Measurements from ENCODE around the gene ZNF366.

ZNF366 gene, protein sequence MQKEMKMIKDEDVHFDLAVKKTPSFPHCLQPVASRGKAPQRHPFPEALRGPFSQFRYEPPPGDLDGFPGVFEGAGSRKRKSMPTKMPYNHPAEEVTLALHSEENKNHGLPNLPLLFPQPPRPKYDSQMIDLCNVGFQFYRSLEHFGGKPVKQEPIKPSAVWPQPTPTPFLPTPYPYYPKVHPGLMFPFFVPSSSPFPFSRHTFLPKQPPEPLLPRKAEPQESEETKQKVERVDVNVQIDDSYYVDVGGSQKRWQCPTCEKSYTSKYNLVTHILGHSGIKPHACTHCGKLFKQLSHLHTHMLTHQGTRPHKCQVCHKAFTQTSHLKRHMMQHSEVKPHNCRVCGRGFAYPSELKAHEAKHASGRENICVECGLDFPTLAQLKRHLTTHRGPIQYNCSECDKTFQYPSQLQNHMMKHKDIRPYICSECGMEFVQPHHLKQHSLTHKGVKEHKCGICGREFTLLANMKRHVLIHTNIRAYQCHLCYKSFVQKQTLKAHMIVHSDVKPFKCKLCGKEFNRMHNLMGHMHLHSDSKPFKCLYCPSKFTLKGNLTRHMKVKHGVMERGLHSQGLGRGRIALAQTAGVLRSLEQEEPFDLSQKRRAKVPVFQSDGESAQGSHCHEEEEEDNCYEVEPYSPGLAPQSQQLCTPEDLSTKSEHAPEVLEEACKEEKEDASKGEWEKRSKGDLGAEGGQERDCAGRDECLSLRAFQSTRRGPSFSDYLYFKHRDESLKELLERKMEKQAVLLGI

DNA sequence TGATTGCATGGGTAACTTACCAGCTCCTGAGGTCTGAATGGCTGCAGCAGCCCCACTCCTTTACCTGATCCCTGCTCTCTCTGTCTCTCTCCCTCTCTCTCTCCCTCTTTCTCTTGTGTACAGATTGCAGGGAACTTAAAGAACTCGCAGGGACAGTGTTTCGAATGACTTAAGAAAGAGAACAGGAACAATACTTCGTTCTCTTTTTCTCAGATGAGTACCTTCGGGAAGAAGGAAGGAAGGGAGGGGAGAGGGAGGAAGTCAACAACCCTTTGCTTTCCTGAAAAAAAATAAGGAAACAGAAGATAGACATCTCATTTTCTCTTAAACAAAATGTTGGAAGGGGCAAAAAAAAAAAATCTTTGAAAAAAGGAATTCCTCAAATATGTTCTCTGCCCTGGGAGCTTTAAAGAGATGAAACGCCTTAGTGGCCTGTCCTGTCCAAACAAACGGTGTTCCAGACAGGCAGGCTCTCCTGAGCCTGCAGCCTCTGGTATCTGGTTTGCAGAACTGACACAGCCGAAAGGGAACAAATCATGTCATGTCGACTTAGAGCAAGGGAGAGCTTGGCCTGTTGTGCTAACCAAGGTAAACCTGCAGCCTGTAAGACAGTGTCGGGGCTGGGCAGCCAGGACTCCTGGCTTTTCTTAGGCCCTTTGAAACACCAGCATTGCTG lies at the start of gene ZNF366:
Gene ZNF366 (minus strand): TSS at position 180 of the 676 bp plus-strand sequence. CDS start 45,914 bp downstream, outside the sequence.
- DNase-seq (ENCODE audit: low read depth in 2 of 2), result no peak

DNA sequence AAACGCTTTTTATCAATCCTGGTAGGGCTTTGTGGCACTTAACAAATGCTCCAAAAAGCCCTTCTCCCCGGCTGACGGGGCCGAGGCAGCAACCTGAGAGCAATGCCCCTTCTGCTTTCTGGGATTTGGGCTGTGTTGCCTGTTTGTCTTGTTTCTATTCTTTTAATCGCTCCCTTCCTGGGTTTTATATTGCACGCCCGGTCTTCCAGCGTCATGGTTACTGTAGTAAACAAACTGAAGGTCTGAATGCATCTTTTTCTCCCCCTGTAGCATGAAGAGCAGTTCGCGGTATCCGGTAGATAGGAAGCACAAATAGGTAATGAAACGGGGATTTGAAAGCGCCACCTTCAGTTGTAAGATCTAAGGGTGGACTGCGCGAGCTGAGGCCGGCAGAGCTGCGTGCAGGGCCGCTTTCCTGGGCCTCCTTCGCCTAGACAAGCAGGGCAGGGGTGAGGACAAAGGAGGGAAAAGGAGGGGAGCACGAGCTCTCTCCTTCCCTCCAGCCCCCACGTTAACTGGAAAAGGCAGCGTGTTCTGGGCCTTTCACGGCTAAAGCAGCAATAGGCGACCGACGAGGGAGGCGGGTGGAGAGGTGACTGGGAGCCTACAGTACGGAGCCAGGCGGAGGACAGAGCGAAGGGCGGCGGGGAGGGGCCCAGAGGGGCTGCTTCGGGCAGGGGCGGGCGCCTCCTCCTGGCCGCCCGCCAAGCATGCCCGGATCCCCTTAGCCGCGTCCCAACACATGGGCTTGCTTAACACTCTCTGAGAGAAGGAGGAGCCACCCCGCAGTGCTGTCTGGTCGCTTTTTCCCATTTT lies 49.3 kb upstream of the ZNF366 start:
- DNase-seq (ENCODE audit: low read depth in 2 of 2), result no peak

DNA sequence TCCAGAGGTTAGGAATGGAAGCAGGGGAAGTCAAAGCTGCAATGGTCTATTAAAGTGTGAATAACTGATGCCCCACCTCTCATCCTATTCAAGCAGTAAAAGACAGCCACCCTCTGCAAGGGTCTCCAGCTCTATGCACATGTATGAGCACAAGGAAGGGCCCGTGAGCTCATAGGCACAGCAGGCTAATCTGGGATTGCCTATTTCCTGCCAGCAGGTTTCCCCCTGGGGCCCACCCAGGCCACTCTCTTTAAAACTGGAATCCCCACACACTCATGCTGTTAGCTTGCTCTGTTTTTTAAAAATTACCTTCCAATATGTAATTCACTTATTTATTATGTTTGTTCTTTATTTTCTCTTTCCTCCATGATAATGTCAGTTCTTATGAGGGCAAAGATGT lies 48.7 kb upstream of the ZNF366 start:
- no peak for DNase-seq (ENCODE audit: low read depth in 2 of 2)

DNA sequence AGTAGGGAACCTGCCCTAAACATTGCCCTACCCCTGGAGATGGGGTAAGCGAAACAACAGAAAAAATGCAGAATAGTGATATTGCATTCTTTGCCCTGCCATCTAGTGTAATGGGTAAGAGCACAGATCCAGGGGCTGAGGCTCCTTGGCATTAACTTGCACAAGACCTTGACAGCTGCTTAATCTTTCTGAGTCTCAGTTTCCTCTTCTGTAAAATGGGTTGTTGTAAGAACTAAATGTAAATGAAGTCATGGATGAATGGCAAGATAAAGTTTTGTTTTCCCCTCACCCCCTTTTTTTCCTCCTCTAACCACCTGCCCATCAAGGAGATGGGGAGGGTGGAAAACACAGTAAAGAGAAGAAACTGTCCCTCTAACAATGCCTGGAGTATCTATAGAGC lies 47.7 kb upstream of the ZNF366 start:
- no peak for DNase-seq (ENCODE audit: low read depth in 2 of 2)

DNA sequence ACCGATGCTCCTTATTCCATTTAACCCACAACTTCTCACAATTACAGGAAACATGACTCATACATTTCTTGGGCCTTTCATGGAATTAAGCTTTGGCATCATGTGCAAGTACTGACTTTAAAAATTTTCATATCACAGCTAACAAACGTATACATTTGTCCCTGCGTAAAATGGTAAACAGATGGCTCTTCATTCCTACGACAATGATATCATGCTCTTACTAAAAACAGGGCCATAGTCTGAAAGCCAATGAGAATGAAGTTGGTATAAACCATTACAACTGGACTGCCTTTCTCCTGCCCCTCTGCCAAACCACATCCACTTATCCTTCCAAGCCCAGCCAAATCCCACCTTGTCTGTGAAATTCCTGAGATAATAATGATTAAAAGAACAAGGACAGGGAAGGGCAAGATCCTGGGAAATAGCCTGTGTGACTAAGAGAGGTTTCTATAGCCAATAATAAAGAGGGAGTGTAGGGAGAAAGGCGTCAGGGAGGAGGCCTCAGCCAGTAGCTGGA lies 44.9 kb upstream of the ZNF366 start:
- no peak for DNase-seq (ENCODE audit: low read depth in 2 of 2)

DNA sequence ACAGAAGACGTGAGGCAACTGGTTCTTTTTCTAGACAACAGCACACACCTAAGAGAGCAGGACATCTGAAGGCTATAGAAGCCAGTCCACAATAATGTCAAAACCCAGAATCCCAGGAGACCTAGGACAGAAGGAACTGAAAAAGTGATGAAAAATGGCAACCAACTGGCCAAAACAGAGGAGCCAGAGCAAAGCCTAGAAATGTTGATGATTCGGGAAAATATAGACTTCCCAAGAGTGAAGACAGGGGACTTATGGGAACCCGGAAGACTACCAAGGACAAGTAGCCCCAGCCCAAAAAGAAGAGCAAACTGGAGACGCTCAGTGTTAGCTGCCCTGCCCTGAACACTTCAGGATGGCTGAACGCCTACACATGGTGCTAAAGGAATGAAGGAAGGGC lies 43.4 kb upstream of the ZNF366 start:
- no peak for DNase-seq (ENCODE audit: low read depth in 2 of 2)

DNA sequence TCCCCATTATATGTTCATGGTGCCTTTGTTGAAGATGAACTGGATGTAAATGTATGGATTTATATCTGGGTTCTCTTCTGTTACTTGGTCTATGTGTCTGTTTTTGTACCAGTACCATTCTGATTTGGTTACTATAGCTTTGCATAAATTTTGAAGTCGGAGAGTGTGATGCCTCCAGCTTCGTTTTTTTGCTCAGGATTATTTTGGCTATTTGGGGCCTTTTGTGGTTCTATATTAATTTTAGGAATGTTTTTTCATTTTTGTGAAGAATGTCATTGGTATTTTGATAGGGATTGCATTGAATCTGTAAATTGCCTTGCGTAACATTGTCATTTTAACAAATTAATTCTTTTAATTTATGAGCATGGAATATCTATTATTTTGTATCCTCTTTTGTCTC lies 36.6 kb upstream of the ZNF366 start:
- no peak for DNase-seq (ENCODE audit: low read depth in 2 of 2)

DNA sequence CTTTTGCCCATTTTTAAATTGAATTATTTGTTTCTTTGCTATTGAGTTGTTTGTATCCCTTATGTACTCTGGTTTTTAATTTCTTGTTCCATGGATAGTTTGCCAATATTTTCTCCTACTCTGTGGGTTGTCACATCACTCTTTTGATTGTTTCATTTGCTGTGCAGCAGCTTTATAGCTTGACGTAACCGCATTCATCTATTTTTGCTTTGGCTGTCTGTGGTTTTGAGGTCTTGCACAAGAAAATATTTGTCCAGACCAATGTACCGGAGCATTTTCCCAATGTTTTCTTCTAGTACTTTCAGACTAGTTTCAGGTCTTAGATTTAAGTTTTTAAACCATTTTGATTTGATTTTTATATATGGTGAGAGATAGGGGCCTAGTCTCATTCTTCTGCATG lies 36.2 kb upstream of the ZNF366 start:
- DNase-seq (ENCODE audit: low read depth in 2 of 2), result no peak

DNA sequence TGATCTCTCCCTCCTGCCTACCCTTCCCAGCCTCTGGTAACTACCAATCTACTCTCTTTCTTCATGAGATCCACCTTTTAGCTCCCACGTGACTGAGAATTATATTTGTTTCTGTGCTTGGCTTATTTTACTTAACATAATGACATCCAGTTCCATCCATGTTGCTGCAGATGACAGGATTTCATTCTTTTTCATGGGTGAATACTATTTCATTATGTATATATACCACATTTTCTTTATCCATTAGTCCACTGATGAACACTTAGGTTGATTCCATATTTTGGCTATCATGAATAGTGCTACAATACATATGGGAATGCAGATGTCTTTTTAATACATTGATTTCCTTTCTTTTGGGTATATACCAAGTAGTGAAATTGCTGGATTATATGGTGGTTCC lies 35.5 kb upstream of the ZNF366 start:
- DNase-seq (ENCODE audit: low read depth in 2 of 2), result no peak

DNA sequence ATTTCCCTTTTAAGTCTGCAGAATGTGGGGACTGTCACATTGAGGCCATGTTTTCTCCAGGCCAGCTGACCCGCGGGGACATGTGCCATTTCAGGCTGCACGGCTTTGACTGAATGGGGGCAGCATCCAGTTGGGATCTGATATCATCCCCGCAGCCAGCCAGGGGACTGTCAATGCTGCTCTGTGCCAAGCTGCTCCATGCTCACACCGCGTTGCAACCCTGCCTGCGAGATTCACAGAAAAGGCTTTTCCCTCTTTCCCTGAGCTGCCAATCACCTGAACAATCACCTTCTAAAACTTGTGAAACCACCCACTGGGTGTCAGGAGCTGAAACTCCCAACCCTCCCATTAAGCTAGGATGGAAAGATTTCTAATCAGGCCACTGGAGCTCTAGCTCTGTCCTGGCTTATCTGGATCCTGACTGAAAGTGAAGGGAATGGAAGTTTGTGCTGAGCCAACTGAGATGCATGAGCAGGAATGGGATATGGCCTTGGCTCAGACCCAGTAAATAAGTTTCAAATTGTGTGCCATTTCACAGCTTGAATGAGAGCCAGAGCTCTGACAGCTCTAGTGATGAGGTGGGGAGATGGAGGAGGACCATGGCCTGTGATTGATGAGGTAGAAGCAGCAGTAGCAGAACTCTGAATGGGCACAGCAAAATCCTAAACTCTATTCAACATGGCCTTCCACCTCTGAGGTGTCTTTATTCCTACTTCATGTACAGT lies 34.5 kb upstream of the ZNF366 start:
- no peak for DNase-seq (ENCODE audit: low read depth in 2 of 2)

DNA sequence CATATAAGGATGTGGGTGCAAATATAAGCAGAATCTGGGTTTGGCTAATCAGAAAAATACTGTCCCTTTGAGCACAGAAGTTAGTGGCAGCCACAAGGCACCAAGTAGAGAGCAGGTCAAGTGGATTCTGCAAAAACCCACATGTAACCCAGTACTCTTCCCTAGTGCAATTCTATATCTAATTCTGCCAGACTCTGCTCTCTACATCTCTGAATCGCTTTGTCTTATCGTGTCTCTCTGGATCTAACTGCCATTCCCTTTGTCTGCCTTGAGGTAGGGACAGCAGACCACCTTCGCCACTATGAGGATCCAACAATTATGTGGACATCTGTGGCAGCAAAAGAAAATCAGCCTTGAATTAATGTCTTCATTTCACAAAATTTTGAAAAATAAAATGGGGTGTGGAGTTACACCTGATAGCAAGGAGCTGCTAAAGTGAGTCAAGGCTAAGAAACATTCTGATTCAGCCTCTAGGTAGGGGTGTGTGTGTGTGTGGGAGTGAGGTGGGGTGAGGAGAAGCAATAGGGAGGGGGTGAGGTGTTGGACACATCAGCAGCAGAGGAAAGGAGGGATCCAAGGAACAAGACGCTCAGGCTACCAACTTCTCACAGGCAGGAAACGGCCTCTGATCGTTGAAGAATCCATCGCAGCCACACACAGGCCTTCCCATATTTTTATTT lies 33.7 kb upstream of the ZNF366 start:
- DNase-seq (ENCODE audit: low read depth in 2 of 2), result no peak

DNA sequence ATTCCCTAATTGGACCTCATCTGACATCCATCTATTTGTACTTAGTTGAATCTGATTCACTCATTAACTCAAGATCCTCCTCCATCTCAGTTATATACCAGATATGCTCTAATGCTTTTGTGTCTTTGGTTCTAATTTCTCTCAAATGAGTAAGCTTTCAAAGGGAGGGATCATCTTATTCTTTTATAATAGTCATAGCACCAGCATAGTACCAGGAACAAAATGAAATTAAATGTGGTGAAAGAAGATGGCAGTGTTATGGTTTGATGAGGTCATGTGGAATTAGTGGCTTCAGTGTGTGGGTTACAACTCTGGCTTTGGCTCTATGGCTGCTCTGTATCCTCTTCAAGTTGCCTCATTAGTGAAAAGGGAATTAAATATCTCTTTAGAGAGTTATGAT lies 32.5 kb upstream of the ZNF366 start:
- no peak for DNase-seq (ENCODE audit: low read depth in 2 of 2)

DNA sequence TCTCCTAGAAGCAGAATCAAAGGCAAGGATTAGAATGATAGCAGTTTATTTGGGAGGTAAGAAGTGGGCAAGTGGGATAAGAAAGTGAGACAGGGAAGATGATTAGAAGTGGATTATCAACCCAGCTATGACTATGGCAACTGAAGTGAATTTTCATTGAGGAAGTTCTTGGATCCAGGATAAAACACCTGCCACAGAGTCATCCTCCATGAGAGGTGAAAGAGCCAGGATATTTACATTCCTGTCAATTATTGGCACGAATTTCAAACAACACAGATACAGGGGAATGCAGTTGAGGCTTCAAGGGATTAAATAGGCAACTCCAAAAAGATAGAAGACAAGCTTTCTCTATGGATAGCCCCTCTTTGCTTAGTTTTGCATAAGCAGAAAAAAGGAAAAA lies 31.8 kb upstream of the ZNF366 start:
- no peak for DNase-seq (ENCODE audit: low read depth in 2 of 2)

DNA sequence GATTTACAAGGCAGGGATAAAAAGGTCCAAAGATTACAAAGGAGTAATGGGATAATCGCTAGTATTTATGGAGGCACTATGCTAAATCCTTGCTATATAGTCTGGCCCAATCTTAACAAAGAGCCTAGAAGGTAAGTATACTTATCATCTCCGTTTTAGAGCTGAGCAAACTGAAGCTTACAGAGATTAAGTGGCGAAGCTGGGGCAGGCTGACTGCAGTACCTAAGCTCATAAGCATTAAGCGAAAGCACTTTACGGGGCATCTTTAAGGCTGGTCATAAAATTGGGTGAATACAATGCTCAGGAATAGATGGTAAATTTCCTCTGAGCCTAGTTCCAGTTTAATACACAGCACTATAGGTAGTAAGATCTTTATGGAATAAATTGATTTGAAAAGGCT lies 30.0 kb upstream of the ZNF366 start:
- no peak for DNase-seq (ENCODE audit: low read depth in 2 of 2)

DNA sequence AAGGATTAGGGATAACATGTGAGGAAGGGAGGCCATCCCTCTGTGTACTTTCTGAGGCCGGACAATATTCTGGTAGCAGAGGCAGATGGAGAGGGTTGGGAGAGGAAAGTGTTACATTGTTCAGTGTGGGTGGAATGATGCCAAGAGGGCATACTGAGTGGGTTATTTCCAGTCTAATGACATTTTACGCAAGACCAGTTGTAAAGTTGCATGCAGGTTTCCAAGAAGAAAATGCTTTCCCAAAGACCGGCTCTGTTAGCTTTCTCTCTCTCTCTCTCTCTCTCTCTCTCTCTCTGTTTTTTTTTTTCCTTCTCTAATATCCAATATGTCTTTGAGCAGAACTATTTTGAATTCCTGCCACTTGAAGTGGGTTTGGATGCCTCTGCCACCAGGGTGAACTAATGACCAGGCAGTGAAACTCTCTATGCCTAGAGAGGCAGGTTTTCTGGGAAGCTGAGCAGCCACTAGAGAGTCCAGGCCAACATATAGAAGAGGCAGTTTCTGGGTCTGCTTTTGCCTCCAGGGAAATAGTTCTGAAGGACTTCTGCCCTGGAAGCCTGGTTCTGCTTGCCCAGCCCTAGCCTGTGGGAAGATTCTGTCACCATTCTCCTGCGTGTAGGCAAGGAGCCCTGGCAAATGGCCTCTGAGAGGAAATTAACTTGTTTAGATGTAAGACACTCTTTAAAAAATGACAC lies 24.4 kb upstream of the ZNF366 start:
- no peak for DNase-seq (ENCODE audit: low read depth in 2 of 2)

DNA sequence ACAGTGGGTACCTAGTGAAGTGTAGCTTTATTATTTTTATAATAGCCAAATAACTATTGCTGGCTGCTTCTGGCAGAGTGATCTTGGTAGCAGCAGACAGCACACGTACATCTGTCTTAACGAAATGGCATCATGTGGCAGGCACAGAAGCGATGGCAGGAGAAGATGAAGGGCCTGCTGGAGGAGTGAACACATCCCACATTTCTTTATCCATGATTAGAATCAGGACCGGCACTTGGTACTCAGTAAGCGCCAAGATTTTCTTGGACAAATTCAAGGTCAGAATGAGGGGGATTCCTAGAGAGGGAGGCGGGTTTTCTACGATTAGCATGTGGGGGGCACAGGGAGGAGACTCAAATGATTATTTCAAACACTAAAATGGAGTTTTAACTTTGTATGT lies 23.0 kb upstream of the ZNF366 start:
- no peak for DNase-seq (ENCODE audit: low read depth in 2 of 2)

DNA sequence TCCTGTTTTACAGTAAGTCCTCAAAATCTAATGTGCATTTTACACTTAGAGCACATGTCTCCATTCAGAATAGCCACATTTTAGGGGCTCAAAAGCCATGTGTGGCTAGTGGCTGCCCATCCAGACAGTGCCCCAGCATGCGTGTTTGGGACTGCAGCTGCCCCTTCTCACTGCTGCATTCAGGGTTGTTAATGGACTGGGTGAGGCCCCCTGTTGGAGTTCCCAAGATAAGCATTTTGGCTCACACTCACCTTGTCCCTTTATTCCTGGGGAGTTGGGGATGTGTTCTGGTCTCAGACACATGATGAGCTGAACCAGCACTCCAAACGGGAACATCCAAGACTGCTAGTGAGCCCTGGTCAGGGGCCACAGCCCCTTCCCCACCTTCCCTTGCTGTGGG lies 22.2 kb upstream of the ZNF366 start:
- no peak for DNase-seq (ENCODE audit: low read depth in 2 of 2)

DNA sequence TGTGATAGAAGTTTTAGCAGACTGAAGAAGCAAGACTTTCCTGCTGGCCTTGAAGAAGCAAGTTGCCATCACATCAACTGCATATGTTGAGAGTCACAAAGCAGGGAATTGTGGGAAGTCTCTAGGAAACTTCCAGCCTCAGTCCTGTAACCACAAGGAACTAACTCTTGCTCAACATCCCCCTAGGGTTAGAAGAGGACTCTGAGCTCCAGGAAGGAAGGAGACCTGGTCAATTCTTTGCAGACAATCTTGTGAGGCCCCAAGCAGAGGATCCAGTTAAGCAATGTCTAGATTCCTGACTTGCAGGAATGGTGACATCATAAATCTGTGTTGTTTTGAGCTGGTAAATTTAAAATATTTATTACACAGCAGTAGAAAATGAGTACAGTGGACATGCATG lies 18.6 kb upstream of the ZNF366 start:
- DNase-seq (ENCODE audit: low read depth in 2 of 2), result no peak

DNA sequence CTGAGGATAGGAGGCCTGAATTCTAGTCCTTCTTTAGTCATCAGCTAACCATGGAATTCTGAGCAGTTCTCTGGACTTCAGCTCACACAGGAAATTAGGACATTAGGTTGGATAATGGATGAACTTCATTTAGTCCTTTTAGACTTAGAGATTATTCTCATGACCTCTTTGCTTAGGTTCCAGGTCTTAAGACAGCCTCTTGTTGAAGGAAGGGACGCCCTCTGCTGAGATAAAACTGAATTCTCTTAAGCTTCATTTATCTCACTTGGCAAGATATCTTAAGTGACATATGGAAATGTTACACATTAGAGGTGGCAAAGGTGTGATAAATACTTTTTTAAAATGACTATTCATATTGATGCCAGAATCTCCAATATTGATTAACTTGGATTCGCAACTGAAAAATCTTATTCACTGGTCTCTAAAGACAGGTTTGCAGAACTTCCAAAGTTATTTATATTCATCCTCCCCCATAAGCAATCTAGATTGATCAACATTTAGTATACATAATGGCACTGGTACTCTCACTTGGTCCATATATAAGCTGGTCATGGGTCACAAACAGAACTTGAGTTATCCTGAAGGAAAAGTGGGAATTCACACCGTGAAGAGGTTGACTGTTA lies 16.9 kb upstream of the ZNF366 start:
- no peak for DNase-seq (ENCODE audit: low read depth in 2 of 2)
